ENCODE results near the gene SHISA2. TPM values are rescaled to one million over a fixed set of nuclear protein-coding genes. Genes with fewer than 3 reads are reported as not detected.

SHISA2 gene
- total RNA-seq, 1 donor from 2014 or later = 0.48 TPM

DNA sequence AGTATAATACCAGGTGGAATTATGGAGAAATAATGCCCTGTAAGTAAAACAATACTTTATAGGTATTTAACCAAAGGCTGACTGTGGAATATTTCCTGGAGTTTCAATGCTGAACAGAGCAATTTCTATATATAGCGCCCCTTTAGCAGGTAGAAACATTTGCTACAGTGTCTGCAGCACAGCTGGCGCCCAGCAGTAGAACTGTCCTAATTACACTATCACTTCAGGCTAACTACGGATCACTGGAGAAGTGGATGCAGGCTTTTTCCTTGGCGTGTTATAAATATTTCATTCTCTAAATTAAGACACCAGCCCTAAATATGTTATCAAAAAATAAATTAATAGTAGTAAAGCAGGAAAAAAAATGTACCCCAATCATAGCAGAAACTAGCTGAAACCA, 3.1 kb downstream of the SHISA2 start:
- no peak for DNase-seq (ENCODE audit: low spot score)

DNA sequence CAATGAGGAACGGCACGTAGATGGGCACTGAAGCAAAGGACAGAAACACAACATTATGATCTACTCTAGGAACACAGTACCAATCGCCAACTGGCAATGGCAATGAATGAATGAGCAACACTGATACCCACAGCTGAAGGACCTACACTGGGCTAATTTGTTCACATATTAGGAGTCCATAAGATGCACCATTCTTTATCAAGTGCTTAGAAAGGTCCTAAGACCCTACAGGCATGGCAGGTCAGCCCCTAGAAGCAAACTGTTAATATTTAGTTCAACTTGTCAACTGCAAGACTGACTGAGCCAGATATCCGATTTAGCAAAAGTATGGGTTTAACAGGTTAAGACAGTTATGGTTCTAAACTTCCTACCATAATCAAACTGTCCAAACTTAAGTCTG, 4.8 kb downstream of the SHISA2 start:
- no peak for DNase-seq (ENCODE audit: low spot score)

DNA sequence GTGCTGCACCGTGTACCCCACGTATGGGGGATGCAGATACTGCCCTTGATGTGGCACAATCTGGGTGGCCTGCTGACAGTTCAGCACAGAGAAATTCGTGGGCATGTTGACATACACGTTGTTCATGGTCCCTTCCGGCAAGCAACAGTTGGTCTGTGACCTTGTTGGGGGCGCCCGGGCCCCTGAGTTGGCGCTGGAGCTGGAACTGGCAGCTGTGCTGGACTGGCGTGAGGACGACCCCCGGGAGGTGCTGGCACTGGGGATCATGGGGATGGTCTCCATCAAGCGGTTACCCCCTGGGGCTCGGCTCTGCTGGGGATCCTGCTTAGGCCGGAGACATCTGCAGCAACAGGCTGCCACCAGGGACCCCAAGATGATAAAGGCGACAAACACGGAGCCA, 5.2 kb downstream of the SHISA2 start:
- no peak for DNase-seq (ENCODE audit: low spot score)

GRCh38 chr13:26045142-26045541, 6.7 kb downstream of the SHISA2 start:
- no peak for DNase-seq (ENCODE audit: low spot score)

DNA sequence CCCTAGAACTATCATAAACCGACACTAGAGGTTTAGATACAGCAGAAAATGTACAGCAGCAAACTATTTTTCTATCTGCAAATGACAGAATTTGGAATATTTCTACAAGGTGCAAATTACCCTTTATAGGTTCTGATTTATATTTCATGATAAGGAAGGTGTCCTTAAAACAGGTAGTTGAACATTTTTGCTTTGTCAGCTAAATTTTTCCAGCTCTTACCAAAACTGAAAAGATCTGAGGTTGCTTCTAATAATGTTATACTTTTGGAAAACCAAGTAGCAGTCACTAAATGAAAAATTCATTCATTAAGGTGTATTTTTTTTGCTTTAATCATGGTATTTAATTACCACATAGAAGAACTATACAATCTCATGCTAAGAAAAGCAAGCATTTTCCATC, 9.0 kb downstream of the SHISA2 start:
- DNase-seq (ENCODE audit: low spot score) = no peak

DNA sequence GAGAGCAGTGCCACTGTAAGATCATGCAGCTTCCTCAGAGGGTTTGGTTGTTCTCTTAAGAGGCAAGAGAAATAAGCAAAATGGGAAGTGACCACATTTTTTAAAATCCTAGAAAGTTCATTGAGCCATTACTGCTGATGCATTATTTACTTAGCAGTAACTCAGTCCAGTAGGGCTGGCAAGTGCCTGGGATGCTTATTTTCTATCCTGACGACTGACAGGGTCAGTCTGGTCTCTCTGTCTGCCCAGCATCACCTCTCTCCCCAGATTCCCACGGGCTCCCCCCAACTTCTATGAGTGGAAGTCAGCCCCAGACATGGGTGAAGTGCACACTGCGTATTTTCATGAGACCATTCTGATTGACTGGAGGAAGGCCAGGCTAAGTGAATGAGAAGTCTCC, 10.4 kb downstream of the SHISA2 start:
- DNase-seq (ENCODE audit: low spot score) = no peak

GRCh38 chr13:26038931-26039475, 12.8 kb downstream of the SHISA2 start:
- no peak for DNase-seq (ENCODE audit: low spot score)

- DNase-seq (ENCODE audit: low spot score) = no peak
These were observed 14.5 kb downstream of the SHISA2 start for GRCh38 chr13:26037302-26037701.

DNA sequence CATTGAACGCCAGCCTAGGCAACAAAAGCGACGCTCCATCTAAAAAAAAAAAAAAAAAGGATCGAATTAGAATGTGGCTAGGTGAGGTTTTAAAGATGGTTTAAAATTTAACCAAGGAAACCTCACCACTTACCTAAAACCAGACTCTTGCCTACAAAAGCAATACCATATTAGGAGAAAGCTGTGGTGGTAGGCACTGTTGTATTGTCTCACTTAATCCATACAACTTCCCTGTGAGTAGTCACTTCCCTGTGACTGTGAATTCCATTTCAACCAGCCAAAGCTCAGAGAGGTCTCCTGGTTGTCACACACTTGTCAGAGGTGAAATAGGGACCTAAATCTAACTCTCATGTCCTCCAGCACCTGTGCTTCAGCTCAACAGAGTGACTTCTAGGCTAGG, 15.4 kb downstream of the SHISA2 start:
- no peak for DNase-seq (ENCODE audit: low spot score)

GRCh38 chr13:26034018-26034417, 17.8 kb downstream of the SHISA2 start:
- no peak for DNase-seq (ENCODE audit: low spot score)

DNA sequence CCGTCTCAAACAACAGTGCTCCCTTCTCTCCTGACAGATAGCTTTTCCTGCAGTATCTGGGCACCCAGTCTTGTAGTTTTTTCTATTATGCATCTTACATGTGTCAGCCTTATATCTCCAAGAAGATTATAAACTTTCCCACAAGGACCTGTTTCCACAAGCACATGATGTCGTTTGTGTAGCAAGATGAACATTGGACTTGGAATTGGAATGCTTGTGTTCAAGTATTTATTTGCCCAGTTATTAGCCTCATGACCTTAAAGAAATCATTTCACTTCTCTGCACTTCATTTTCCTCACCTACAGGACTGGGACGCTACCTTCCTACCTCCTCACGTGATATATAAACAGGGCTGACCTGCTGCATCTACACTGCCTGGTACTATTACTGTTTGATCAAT, 21.5 kb downstream of the SHISA2 start:
- no peak for DNase-seq (ENCODE audit: low spot score)

- no peak for DNase-seq (ENCODE audit: low spot score)
These were observed 22.2 kb downstream of the SHISA2 start for GRCh38 chr13:26029581-26030136.

GRCh38 chr13:26026211-26026610, 25.6 kb downstream of the SHISA2 start:
- DNase-seq (ENCODE audit: low spot score) = no peak

DNA sequence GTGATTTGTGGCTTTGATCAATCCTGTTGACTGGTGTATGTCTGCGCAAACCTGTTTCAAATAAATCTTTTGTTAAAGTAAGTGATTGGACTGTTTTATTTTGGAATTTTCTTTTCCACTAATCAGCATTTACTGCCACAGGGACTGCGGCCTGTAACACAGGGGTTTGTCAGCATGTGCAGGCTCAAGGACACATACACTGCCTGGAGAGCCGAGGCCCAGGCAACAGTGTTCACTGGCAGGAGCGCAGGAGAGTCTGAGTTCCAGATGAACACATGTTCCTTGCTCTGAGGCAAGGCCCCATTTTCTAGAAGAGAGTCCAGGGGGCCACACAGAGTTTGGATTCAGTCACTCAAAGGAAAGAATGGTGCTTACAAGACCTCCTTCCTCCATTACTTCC, 26.0 kb downstream of the SHISA2 start:
- DNase-seq (ENCODE audit: low spot score) = no peak

GRCh38 chr13:26025196-26025595, 26.6 kb downstream of the SHISA2 start:
- no peak for DNase-seq (ENCODE audit: low spot score)

GRCh38 chr13:26024558-26024957, 27.3 kb downstream of the SHISA2 start:
- DNase-seq (ENCODE audit: low spot score) = no peak

DNA sequence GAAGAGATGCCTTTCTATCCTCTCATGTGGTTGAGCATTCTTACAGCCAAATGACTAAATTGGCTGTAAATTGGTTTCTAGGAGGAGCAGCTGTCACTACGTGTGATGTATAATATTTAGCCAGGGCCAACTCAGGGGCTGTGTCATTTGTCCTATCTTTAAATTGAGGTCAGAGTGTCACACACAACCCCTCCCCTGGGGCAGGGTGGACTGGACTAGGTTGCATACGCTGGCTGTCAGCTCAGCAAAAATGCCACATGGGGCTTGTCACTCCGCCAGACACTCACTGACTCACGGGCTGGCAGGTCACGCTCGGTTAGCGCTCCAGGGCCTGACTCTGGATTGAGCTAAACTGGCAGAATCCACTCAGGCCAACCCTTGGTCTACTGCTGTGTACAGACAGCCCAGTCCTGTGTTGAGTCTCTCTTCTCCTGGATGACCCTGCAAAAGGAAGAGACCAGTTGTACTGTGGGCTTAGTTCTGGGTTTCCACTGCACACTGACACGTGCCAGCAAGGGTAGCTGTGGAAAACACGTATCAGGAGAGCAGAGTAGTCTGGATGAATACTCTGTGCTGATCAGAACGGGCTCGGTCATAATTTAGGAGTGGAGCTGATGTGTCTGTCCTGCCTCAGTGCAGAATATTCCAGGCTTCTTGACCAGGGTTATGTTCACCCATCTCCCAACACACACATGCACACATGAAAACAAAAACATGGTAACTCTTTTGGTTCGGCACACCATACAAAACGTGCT, 29.1 kb downstream of the SHISA2 start:
- DNase-seq (ENCODE audit: low spot score) = no peak

- no peak for DNase-seq (ENCODE audit: low spot score)
These were observed 29.9 kb downstream of the SHISA2 start for GRCh38 chr13:26021956-26022355.

DNA sequence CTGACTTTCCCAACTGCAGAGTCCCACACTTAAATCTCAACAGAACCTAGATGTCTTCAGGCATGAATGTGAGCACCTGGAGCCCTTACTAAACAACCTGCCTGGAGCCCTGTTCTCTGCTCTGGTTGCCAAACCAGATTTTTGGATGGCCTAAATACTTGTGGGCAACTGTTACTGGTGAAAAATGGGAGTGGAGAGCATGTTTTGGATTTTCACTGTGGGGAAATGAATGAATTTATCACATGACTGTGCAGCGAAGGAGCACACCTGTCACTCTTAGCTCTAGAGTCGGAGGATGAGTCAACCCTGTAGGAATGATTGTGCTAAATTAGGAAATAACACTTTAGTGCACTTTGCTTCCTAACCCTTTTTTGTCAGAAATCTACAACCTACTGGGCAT, 30.3 kb downstream of the SHISA2 start:
- no peak for DNase-seq (ENCODE audit: low spot score)

GRCh38 chr13:26020891-26021290, 30.9 kb downstream of the SHISA2 start:
- no peak for DNase-seq (ENCODE audit: low spot score)

DNA sequence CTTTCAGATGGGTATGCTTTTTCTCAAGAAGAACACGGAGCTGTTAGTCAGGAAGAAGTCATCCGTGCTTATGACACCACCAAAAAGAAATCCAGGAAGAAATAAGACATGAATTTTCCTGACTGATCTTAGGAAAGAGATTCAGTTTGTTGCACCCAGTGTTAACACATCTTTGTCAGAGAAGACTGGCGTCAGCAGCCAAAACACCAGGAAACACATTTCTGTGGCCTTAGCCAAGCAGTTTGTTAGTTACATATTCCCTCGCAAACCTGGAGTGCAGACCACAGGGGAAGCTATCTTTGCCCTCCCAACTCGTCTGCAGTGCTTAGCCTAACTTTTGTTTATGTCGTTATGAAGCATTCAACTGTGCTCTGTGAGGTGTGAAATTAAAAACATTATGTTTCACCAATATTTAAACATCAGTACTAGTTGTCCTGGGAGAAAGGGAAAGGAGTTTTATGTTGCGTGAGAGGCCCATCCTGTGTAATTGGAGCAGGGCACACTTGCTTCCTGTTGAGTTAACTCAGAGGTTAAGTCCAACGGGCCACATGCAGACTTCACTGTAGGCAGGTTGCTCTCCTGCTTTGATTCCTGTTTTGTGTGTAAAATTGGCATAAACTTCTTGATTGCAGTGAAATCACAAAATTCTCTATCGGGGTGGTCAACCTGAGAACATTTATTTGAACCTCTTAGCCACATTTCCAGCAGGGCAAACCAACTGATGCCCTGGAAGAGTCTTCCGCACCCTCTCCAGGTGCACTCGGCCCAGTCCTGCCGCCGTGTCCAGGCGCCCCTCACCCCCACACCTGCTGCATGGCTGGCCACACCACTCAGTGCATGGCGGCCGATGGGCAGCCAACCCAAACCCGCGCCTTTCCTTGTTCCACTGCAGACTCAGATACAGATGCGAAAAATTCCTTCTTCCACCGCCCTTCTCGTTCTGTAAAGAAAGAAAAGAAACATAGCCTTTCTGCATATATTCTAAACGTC, 31.6 kb downstream of the SHISA2 start:
- no peak for DNase-seq (ENCODE audit: low spot score)

- no peak for DNase-seq (ENCODE audit: low spot score)
These were observed 32.6 kb downstream of the SHISA2 start for GRCh38 chr13:26019251-26019650.
